Glomerular visceral epithelial cell (primary cell): ENCODE data around the gene USP40.
A peak's percentile ranks its signal among the peaks of the same experiment; 100 is the strongest.

Experiments used
- DNase-seq: peaks from one replicate; pipeline ENCODE4 v3.0.0-alpha.2; 2016; ENCODE audit errors: extremely low spot score

The USP40 gene

DNA sequence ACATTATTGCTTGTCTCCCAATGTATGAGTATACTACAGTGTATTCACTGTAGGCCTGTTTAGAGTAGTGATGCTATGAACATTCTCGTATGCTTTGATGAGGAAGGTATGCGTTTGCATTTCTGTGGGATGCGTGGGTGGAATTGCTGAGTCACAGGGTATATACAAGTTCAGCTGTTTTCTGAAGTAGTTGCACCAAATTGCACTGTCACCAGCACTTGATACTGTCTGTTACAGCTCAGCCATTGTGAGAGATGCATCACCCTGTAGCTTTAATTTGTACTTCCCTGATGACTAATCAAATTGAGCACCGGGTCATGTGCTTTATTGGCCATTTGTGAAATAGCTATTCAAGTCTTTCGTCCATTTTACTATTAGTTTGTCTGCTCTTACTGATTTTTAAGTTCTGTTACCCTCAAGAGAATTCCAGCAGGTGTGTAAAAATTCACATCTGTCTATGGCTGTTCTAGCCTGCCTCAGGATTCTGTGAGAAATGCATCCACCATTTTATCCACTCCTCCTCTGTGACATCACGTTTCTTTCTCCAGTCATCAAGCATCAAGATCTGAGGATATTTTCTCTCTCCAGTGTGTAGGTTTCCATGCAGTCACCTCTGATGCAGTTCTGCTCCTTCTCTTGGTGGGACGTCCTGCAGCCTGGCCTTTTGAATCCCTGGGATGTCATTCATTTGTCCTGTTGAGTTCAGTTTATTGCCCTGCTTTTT is 139.8 kb downstream of the USP40 start:
- peak; percentile 49 for DNase-seq
